ENCODE data around the gene RNF187. TPM values are rescaled to one million over a fixed set of nuclear protein-coding genes. Genes with fewer than 3 reads are reported as not detected.
"Not testable (repeated sequence)": the region's sequence is repeated elsewhere in the genome, so short reads cannot be mapped to it uniquely, and the experiment has no call there.

The RNF187 gene
- polyA plus RNA-seq, 1 donor, result 45.9 TPM

- Histone ChIP-seq H3K36me3 (ENCODE audit: control insufficient read depth, insufficient read depth, low read length) (peaks cover 42% of the 10 kb centered on the region), H3K27ac (ENCODE audit: low read length) (no peak overlapping the region), H3K4me3 (ENCODE audit: low read length) (no peak overlapping the region), H3K9me3 (ENCODE audit: control insufficient read depth, low read depth, low read length) (no peaks in the 10 kb centered on the region), H3K4me1 (ENCODE audit: control insufficient read depth, insufficient read depth, low read length) (no peaks in the 10 kb centered on the region), H3K27me3 (ENCODE audit: control insufficient read depth, insufficient read depth, low read length) (no peaks in the 10 kb centered on the region)
- no peak for DNase-seq
- WGBS (ENCODE audit: insufficient coverage, low lambda C conversion rate), result 88% methylated on average over 1 of the region's 4 CpGs
Observed at GRCh38 chr1:228496084-228496483, 8.9 kb downstream of the RNF187 start.

GRCh38 chr1:228496494-228496893, 9.3 kb downstream of the RNF187 start:
- no peak overlapping the region for H3K27ac ChIP-seq (ENCODE audit: low read length)
- H3K4me1 ChIP-seq (ENCODE audit: control insufficient read depth, insufficient read depth, low read length), result no peaks in the 10 kb centered on the region
- H3K36me3 ChIP-seq (ENCODE audit: control insufficient read depth, insufficient read depth, low read length), result peaks cover 41% of the 10 kb centered on the region
- no peaks in the 10 kb centered on the region for H3K9me3 ChIP-seq (ENCODE audit: control insufficient read depth, low read depth, low read length)
- DNase-seq, result no peak
- 90% methylated on average over 2 of the region's 3 CpGs for WGBS (ENCODE audit: insufficient coverage, low lambda C conversion rate)
- no peaks in the 10 kb centered on the region for H3K27me3 ChIP-seq (ENCODE audit: control insufficient read depth, insufficient read depth, low read length)
- H3K4me3 ChIP-seq (ENCODE audit: low read length), result no peak overlapping the region

GRCh38 chr1:228497206-228497605, 10.0 kb downstream of the RNF187 start:
- Histone ChIP-seq H3K27ac (ENCODE audit: low read length) (no peak overlapping the region), H3K9me3 (ENCODE audit: control insufficient read depth, low read depth, low read length) (no peaks in the 10 kb centered on the region), H3K27me3 (ENCODE audit: control insufficient read depth, insufficient read depth, low read length) (no peaks in the 10 kb centered on the region), H3K4me1 (ENCODE audit: control insufficient read depth, insufficient read depth, low read length) (no peaks in the 10 kb centered on the region), H3K36me3 (ENCODE audit: control insufficient read depth, insufficient read depth, low read length) (peaks cover 36% of the 10 kb centered on the region), H3K4me3 (ENCODE audit: low read length) (no peak overlapping the region)
- no CpG with 5 or more reads among the region's 5 CpGs for WGBS (ENCODE audit: insufficient coverage, low lambda C conversion rate)
- DNase-seq, result no peak

- no CpG with 5 or more reads among the region's 8 CpGs for WGBS (ENCODE audit: insufficient coverage, low lambda C conversion rate)
Observed at GRCh38 chr1:228497817-228498216, 10.6 kb downstream of the RNF187 start.

GRCh38 chr1:228500143-228500734, 13.1 kb downstream of the RNF187 start:
- Histone ChIP-seq H3K4me1 (ENCODE audit: control insufficient read depth, insufficient read depth, low read length) (no peaks in the 10 kb centered on the region), H3K27me3 (ENCODE audit: control insufficient read depth, insufficient read depth, low read length) (no peaks in the 10 kb centered on the region), H3K36me3 (ENCODE audit: control insufficient read depth, insufficient read depth, low read length) (peaks cover 11% of the 10 kb centered on the region), H3K4me3 (ENCODE audit: low read length) (no peak overlapping the region), H3K27ac (ENCODE audit: low read length) (no peak overlapping the region), H3K9me3 (ENCODE audit: control insufficient read depth, low read depth, low read length) (no peaks in the 10 kb centered on the region)
- WGBS (ENCODE audit: insufficient coverage, low lambda C conversion rate), result 78% methylated on average over 6 of the region's 8 CpGs
- no peak for DNase-seq

More at GRCh38 chr1:228497817-228498216, 10.6 kb downstream of the RNF187 start:
- no peaks in the 10 kb centered on the region for H3K27me3 ChIP-seq (ENCODE audit: control insufficient read depth, insufficient read depth, low read length)
- no peak for DNase-seq
- no peak overlapping the region for H3K27ac ChIP-seq (ENCODE audit: low read length)
- no peaks in the 10 kb centered on the region for H3K9me3 ChIP-seq (ENCODE audit: control insufficient read depth, low read depth, low read length)
- no peaks in the 10 kb centered on the region for H3K4me1 ChIP-seq (ENCODE audit: control insufficient read depth, insufficient read depth, low read length)
- H3K36me3 ChIP-seq (ENCODE audit: control insufficient read depth, insufficient read depth, low read length), result peaks cover 35% of the 10 kb centered on the region
- no peak overlapping the region for H3K4me3 ChIP-seq (ENCODE audit: low read length)

- peak; percentile 68 to 73 for DNase-seq
- no peaks in the 10 kb centered on the region for H3K27me3 ChIP-seq (ENCODE audit: control insufficient read depth, insufficient read depth, low read length)
- no peak overlapping the region for H3K4me3 ChIP-seq (ENCODE audit: low read length)
- WGBS (ENCODE audit: insufficient coverage, low lambda C conversion rate), result no CpG with 5 or more reads among the region's 23 CpGs
- H3K9me3 ChIP-seq (ENCODE audit: control insufficient read depth, low read depth, low read length), result no peaks in the 10 kb centered on the region
- no peak overlapping the region for H3K27ac ChIP-seq (ENCODE audit: low read length)
- no peaks in the 10 kb centered on the region for H3K4me1 ChIP-seq (ENCODE audit: control insufficient read depth, insufficient read depth, low read length)
- H3K36me3 ChIP-seq (ENCODE audit: control insufficient read depth, insufficient read depth, low read length), result peaks cover 6% of the 10 kb centered on the region
Observed at GRCh38 chr1:228500901-228501871, 14.0 kb downstream of the RNF187 start.

- no peaks in the 10 kb centered on the region for H3K9me3 ChIP-seq (ENCODE audit: control insufficient read depth, low read depth, low read length)
- H3K36me3 ChIP-seq (ENCODE audit: control insufficient read depth, insufficient read depth, low read length), result peaks cover 2% of the 10 kb centered on the region
- no peaks in the 10 kb centered on the region for H3K27me3 ChIP-seq (ENCODE audit: control insufficient read depth, insufficient read depth, low read length)
- no CpG with 5 or more reads among the region's 5 CpGs for WGBS (ENCODE audit: insufficient coverage, low lambda C conversion rate)
- no peak for DNase-seq
- no peaks in the 10 kb centered on the region for H3K4me1 ChIP-seq (ENCODE audit: control insufficient read depth, insufficient read depth, low read length)
- no peak overlapping the region for H3K4me3 ChIP-seq (ENCODE audit: low read length)
- H3K27ac ChIP-seq (ENCODE audit: low read length), result no peak overlapping the region
Observed at GRCh38 chr1:228502522-228502921, 15.3 kb downstream of the RNF187 start.

GRCh38 chr1:228505944-228506343, 18.8 kb downstream of the RNF187 start:
- not testable (repeated sequence) for H3K4me1 ChIP-seq (ENCODE audit: control insufficient read depth, insufficient read depth, low read length); H3K36me3 ChIP-seq (ENCODE audit: control insufficient read depth, insufficient read depth, low read length); H3K27ac ChIP-seq (ENCODE audit: low read length); DNase-seq; H3K9me3 ChIP-seq (ENCODE audit: control insufficient read depth, low read depth, low read length); H3K4me3 ChIP-seq (ENCODE audit: low read length)
- no CpG with 5 or more reads among the region's 11 CpGs for WGBS (ENCODE audit: insufficient coverage, low lambda C conversion rate)
- peaks cover 17% of the 10 kb centered on the region for H3K27me3 ChIP-seq (ENCODE audit: control insufficient read depth, insufficient read depth, low read length)

- Histone ChIP-seq H3K9me3 (ENCODE audit: control insufficient read depth, low read depth, low read length) (no peaks in the 10 kb centered on the region), H3K4me1 (ENCODE audit: control insufficient read depth, insufficient read depth, low read length) (no peaks in the 10 kb centered on the region), H3K27me3 (ENCODE audit: control insufficient read depth, insufficient read depth, low read length) (peaks cover 28% of the 10 kb centered on the region), H3K27ac (ENCODE audit: low read length) (no peak overlapping the region), H3K36me3 (ENCODE audit: control insufficient read depth, insufficient read depth, low read length) (no peaks in the 10 kb centered on the region), H3K4me3 (ENCODE audit: low read length) (no peak overlapping the region)
- no peak for DNase-seq
- WGBS (ENCODE audit: insufficient coverage, low lambda C conversion rate), result no CpG with 5 or more reads among the region's 9 CpGs
Observed at GRCh38 chr1:228507961-228508652, 20.9 kb downstream of the RNF187 start.

GRCh38 chr1:228508840-228509415, 21.7 kb downstream of the RNF187 start:
- peaks cover 28% of the 10 kb centered on the region for H3K27me3 ChIP-seq (ENCODE audit: control insufficient read depth, insufficient read depth, low read length)
- DNase-seq, result no peak
- H3K27ac ChIP-seq (ENCODE audit: low read length), result no peak overlapping the region
- H3K4me1 ChIP-seq (ENCODE audit: control insufficient read depth, insufficient read depth, low read length), result no peaks in the 10 kb centered on the region
- no peaks in the 10 kb centered on the region for H3K36me3 ChIP-seq (ENCODE audit: control insufficient read depth, insufficient read depth, low read length)
- H3K4me3 ChIP-seq (ENCODE audit: low read length), result no peak overlapping the region
- H3K9me3 ChIP-seq (ENCODE audit: control insufficient read depth, low read depth, low read length), result no peaks in the 10 kb centered on the region
- WGBS (ENCODE audit: insufficient coverage, low lambda C conversion rate), result 100% methylated on average over 1 of the region's 6 CpGs

Measured in large intestine (tissue), 3 donors.